DND-41 (cell line): ENCODE measurements around the gene FUOM.
A peak's percentile ranks its signal among the peaks of the same experiment; 100 is the strongest.

ENCODE experiments used
- ATAC-seq: fragments of 200-7000 bp; cut with Tn5 transposase; 3 replicates; pipeline ENCODE4 v1.9.1; 2021; ENCODE audit warnings: low read depth; ENCODE audit not compliant: insufficient read depth
- DNase-seq: peaks from one replicate; pipeline ENCODE4 v3.0.0-alpha.2; 2020
- H2AFZ ChIP-seq: 2 replicates; pipeline ENCODE4 v1.6.0; 2012; ENCODE audit warnings: low read depth, low read length
- H3K27ac ChIP-seq: 2 replicates; pipeline ENCODE4 v1.5.1; 2012; ENCODE audit warnings: low read length, inconsistent platforms
- H3K27me3 ChIP-seq: fragments of 200-600 bp; sonication (generic); 2 replicates; pipeline ENCODE4 v1.6.0; 2012; ENCODE audit warnings: low read length, mild to moderate bottlenecking, inconsistent platforms; ENCODE audit not compliant: insufficient read depth, poor library complexity
- H3K36me3 ChIP-seq: 2 replicates; pipeline ENCODE4 v1.5.1; 2012; ENCODE audit warnings: low read length, inconsistent platforms; ENCODE audit not compliant: insufficient read depth
- H3K4me1 ChIP-seq: 2 replicates; pipeline ENCODE4 v1.5.1; 2012; ENCODE audit warnings: mild to moderate bottlenecking, low read length; ENCODE audit not compliant: insufficient read depth
- H3K4me2 ChIP-seq: 2 replicates; pipeline ENCODE4 v1.6.0; 2012; ENCODE audit warnings: mild to moderate bottlenecking, moderate library complexity, low read length, inconsistent platforms; ENCODE audit not compliant: insufficient read depth
- H3K4me3 ChIP-seq, 2 experiments: fragments of 200-600 bp in 1 of 2; shearing (Covaris generic) in 1 of 2; 2 replicates each; pipeline ENCODE4 v1.5.1; 2012 to 2016; ENCODE audit warnings: inconsistent platforms in 2 of 2, low read length in 2 of 2, mild to moderate bottlenecking in 2 of 2, low read depth in 1 of 2, moderate library complexity in 1 of 2
- H3K79me2 ChIP-seq: 2 replicates; pipeline ENCODE4 v1.6.0; 2012; ENCODE audit warnings: low read length, inconsistent platforms; ENCODE audit not compliant: insufficient read depth
- H3K9ac ChIP-seq: 2 replicates; pipeline ENCODE4 v1.6.0; 2012; ENCODE audit warnings: low read depth, mild to moderate bottlenecking, inconsistent platforms, low read length, moderate library complexity
- H3K9me3 ChIP-seq: 2 replicates; pipeline ENCODE4 v1.5.1; 2012; ENCODE audit warnings: low read length, moderate library complexity, mild to moderate bottlenecking, inconsistent platforms; ENCODE audit not compliant: insufficient read depth, severe bottlenecking
- H4K20me1 ChIP-seq: 2 replicates; pipeline ENCODE4 v1.6.0; 2012; ENCODE audit warnings: low read length; ENCODE audit not compliant: insufficient read depth
- EZH2 ChIP-seq: IDR thresholded peaks from 3 replicates; pipeline ENCODE4 v1.6.1; 2012; ENCODE audit warnings: borderline replicate concordance, low read depth, mild to moderate bottlenecking, moderate library complexity, low read length, inconsistent platforms; ENCODE audit not compliant: severe bottlenecking
- TF ChIP-seq, protein P1 (sequence below): IDR thresholded peaks from 2 replicates; pipeline ENCODE4 v1.5.1; 2012; ENCODE audit warnings: borderline replicate concordance, low read length, moderate library complexity, mild to moderate bottlenecking; ENCODE audit not compliant: poor library complexity, severe bottlenecking; ENCODE audit errors: extremely low read depth

The FUOM gene

DNA sequence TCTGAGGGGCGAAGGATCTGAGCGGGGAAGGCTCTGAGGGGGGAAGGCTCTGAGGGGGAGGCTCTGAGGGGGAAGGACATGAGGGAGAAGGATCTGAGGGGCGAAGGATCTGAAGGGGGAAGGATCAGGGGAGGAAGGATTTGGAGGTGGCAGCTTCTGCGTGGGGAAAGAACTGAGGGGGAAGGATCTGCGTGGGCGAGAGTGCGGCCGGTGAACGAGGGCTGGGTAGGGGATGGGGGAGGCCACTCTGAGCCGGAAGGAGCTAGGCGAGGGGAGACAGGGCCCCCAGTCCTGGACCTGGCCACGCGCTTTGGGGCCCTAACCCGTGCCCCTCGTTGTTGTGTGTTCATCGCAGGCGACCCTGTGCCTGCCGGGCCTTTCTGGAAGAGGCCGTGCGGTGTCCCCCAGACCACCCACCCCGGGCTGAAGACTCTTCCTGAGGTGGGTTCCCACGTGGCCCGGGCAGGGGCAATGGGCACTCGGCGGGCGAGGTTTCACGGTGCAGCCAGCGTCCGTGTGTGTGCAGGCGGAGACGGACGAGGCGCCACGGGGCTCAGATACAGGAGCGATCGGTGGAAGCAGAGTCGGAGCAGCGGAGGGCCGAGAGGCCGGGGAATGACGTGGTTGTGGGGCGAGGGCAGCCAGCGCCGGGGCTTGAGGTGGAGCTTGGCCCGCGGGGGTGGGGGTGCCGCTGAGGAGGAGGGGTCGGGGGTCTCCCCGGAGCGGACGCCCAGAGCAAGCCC, 23.1 kb downstream of the FUOM start:
- TF ChIP-seq, protein P1, sequence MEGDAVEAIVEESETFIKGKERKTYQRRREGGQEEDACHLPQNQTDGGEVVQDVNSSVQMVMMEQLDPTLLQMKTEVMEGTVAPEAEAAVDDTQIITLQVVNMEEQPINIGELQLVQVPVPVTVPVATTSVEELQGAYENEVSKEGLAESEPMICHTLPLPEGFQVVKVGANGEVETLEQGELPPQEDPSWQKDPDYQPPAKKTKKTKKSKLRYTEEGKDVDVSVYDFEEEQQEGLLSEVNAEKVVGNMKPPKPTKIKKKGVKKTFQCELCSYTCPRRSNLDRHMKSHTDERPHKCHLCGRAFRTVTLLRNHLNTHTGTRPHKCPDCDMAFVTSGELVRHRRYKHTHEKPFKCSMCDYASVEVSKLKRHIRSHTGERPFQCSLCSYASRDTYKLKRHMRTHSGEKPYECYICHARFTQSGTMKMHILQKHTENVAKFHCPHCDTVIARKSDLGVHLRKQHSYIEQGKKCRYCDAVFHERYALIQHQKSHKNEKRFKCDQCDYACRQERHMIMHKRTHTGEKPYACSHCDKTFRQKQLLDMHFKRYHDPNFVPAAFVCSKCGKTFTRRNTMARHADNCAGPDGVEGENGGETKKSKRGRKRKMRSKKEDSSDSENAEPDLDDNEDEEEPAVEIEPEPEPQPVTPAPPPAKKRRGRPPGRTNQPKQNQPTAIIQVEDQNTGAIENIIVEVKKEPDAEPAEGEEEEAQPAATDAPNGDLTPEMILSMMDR: no peak
- no peak for TF ChIP-seq EZH2
- no peaks in the 10 kb centered on the region for H3K9me3 ChIP-seq
- no peak overlapping the region for H3K27ac ChIP-seq
- H3K9ac ChIP-seq: no peak overlapping the region
- no peak overlapping the region for H2AFZ ChIP-seq
- DNase-seq (no peak), ATAC-seq (no peak)
- H3K4me3 ChIP-seq: no peak overlapping the region
- peaks cover 4% of the 10 kb centered on the region for H3K4me1 ChIP-seq
- no peaks in the 10 kb centered on the region; the same call in 1 of the 2 replicates for H4K20me1 ChIP-seq
- no peaks in the 10 kb centered on the region for H3K36me3 ChIP-seq
- peaks cover 5% of the 10 kb centered on the region for H3K27me3 ChIP-seq
- no peak overlapping the region for H3K4me2 ChIP-seq
- H3K79me2 ChIP-seq: no peaks in the 10 kb centered on the region

DNA sequence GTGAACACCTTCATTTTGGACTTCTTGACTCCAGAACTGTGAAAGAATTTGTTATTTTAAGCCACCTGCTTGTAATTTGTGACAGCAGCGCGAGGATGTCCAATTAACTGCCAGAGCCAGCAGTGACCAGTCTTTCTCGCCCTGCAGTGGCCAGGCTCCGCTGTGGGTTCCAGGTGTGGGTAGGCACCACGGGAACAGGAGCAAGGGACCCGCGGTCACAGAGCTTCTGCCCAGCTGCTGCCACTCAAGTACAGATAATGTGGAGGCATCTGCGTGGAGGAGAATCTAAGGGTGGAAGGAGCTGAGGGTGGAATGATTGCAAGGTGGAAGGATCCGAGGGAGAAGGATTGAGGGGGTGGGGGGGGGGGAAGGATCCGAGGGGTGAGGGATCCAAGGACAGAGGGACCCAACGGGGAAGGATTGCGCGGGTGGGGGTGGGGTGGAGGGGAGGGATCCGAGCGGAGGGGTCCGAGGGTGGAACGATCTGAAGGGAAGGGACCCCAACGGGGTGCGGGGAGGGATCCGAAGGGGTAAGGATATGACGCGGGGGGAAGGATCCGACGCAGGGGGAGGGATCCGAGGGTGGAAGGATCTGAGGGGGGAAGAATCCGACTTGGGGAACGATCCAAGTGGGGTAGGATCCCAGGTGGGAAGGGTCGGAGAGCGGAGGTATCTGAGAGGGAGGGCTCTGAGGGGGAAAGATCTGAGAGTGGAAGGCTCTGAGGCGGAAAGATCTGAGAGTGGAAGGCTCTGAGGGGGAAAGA, 24.7 kb downstream of the FUOM start:
- no peak overlapping the region for H3K4me2 ChIP-seq
- H3K27me3 ChIP-seq: peaks cover 8% of the 10 kb centered on the region

DNA sequence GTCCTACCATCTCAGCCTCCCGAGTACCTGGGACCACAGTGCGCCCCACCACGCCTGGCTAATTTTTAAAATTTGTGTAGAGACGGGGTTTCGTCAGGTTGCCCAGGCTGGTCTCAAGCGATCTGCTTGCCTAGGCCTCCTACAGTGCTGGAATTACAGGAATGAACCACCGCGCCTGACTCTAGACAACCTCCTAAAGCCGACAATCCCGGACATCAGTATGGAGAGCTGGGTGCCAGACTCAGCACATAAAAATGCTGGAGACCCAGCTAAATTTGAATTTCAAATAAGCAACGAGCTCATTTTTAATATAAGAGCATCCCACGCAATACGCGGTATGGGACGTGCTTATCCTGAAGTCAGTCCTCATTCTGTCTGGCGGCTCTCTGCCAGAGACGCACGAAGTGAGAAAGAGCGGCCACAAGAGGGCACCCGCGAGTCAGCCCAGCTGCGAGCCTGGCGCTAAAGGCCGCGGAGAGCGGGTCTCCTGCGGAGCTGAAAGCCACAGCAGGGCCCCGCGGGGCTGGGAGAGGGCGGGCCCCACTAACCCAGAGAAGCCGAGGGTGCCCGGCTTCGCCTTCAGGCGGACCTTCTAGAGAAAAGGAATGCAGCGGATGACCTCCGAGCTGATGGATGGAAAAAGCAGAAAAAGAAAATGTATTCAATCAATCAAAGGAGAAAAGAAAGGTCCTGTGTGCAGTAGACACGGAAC, 28.2 kb downstream of the FUOM start:
- H3K4me3 ChIP-seq: no peak overlapping the region; a peak in 1 of 4 replicates
- no peaks in the 10 kb centered on the region for H3K79me2 ChIP-seq
- DNase-seq: peak; percentile 87
- H4K20me1 ChIP-seq: no peaks in the 10 kb centered on the region
- H2AFZ ChIP-seq: no peak overlapping the region
- peak overlapping the region; percentile 58 for H3K4me2 ChIP-seq
- TF ChIP-seq, protein P1: peak; percentile 91
- no peak for TF ChIP-seq EZH2
- peaks cover 8% of the 10 kb centered on the region for H3K27me3 ChIP-seq
- 0 out of 2 replicates have a peak overlapping the region, but pooled peaks have one; percentile 24 for H3K9ac ChIP-seq
- peaks cover 12% of the 10 kb centered on the region for H3K4me1 ChIP-seq
- peak; percentile 99 for ATAC-seq
- H3K27ac ChIP-seq: no peak overlapping the region
- H3K36me3 ChIP-seq: no peaks in the 10 kb centered on the region
- H3K9me3 ChIP-seq: no peaks in the 10 kb centered on the region

More for the DNA sequence above, 24.7 kb downstream of the FUOM start:
- Histone ChIP-seq H3K9ac (no peak overlapping the region), H3K4me3 (no peak overlapping the region), H2AFZ (no peak overlapping the region), H3K9me3 (no peaks in the 10 kb centered on the region), H4K20me1 (no peaks in the 10 kb centered on the region; the same call in 1 of the 2 replicates), H3K27ac (no peak overlapping the region), H3K36me3 (no peaks in the 10 kb centered on the region), H3K79me2 (no peaks in the 10 kb centered on the region), H3K4me1 (peaks cover 4% of the 10 kb centered on the region)
- ATAC-seq: no peak
- TF ChIP-seq EZH2: no peak
- TF ChIP-seq, protein P1: no peak
- no peak for DNase-seq
